Fibroblast of mammary gland (primary cell): Measurements from ENCODE around the gene WNT5B.

Source experiments
- DNase-seq: peaks from one replicate; pipeline ENCODE4 v3.0.0-alpha.2; 2010; ENCODE audit warnings: low read depth
- H3K4me3 ChIP-seq: 2 replicates; pipeline ENCODE4 v1.5.1; 2011; ENCODE audit warnings: low read depth, mild to moderate bottlenecking, low read length, moderate library complexity; ENCODE audit not compliant: control insufficient read depth
- TF ChIP-seq, protein P1 (sequence below): conservative IDR thresholded peaks from 2 replicates; pipeline ENCODE4 v1.5.1; 2011; ENCODE audit warnings: low read depth, low read length, inconsistent platforms; ENCODE audit not compliant: control insufficient read depth, insufficient read depth

WNT5B gene

DNA sequence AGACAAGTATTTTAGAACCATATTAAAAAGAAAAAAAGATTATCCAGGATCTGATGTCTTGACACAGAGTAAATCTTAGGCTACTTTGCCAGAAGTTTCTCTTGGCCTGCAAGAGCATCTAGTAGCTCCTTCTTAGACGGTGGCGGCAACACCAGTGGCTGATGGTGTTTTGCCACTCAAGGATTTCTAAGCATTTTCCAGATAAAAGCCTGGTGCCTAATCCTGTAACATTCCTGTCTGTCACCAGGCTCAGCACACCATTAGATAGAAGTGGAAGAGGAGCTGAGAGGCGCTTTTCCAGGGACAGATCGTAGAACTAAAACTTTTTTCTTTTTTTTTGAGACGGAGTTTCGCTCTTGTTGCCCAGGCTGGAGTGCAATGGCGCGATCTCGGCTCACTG, 14.0 kb downstream of the WNT5B start:
- TF ChIP-seq, protein P1, sequence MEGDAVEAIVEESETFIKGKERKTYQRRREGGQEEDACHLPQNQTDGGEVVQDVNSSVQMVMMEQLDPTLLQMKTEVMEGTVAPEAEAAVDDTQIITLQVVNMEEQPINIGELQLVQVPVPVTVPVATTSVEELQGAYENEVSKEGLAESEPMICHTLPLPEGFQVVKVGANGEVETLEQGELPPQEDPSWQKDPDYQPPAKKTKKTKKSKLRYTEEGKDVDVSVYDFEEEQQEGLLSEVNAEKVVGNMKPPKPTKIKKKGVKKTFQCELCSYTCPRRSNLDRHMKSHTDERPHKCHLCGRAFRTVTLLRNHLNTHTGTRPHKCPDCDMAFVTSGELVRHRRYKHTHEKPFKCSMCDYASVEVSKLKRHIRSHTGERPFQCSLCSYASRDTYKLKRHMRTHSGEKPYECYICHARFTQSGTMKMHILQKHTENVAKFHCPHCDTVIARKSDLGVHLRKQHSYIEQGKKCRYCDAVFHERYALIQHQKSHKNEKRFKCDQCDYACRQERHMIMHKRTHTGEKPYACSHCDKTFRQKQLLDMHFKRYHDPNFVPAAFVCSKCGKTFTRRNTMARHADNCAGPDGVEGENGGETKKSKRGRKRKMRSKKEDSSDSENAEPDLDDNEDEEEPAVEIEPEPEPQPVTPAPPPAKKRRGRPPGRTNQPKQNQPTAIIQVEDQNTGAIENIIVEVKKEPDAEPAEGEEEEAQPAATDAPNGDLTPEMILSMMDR = no peak
- no peak overlapping the region for H3K4me3 ChIP-seq
- no peak for DNase-seq

DNA sequence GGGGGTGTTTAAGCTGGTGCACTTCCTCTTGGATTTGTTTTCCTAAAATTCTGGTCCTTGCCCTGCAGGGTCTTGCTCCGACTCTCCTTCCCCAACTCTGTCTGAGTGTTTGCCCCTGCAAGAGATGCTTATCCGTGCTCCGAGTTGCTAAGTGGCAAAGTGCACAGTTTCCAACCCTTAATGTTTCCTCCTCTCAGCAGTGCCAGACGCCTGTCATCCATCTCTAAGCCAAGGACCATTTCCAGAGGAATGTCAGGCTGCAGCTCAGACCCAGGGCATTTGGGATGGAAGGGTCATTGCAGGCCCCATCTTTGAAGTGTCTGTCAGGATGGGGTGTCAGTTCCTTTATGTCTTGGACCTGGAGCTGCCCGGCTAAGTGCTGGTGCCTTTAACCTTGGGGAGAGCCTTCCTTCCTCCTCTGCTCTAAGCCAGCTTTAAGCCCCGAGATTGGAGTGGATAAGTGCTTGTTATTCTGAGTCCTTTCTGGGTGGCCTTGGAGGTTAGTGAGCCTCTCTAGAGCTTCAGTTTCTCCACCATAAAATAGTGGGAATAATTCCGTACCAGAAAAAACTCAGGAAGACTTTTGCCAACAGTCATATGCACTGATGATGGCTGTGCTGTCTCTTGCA, 15.0 kb downstream of the WNT5B start:
- no peak overlapping the region for H3K4me3 ChIP-seq
- no peak for DNase-seq
- TF ChIP-seq, protein P1 = no peak

DNA sequence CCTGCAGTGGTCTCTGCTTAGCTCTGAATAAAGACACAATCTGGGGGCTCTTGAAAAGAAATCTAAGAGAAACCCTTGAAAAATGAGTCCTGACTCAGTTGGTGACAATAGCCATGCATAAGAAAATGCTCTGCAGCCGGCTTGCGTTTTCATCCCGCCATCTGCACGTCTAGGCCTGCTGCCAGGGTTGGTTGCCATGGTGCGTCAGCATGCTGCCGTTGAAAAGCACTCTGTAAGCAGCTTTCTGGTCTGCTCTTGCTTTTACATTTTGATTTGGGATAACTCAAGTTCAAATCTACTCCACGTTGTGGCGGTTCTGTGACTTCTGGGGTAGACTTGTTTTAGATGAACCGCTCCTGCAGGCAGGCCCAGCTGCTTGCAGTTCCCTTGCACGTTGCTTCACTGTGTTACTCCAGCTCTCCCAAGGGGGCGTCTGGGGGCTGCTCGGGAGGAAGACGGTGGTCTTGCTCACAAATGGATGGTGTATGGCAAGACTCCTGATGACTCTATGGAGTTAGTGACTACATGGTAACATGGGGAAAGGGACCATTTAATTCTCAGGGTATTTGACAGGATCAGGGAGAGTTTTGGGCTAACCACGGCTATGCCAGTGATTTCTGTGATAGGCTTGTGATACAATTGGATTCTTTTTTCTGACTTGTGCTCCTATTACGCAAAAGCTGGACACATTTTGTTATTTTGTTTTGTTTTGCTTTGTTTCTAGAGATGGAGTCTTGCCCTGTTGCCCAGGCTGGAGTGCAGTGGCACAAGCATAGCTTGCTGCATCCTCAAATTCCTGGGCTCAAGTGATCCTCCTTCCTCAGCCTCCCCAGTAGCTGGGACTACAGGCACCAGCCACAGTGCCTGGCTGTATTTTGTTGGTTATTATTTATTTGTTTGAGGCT, 15.8 kb downstream of the WNT5B start:
- no peak overlapping the region for H3K4me3 ChIP-seq
- DNase-seq = peak; percentile 81
- TF ChIP-seq, protein P1 = no peak

- TF ChIP-seq, protein P1 = no peak
- no peak for DNase-seq
- H3K4me3 ChIP-seq = no peak overlapping the region
These were observed 16.8 kb downstream of the WNT5B start for GRCh38 chr12:1645819-1646218.

GRCh38 chr12:1646569-1647284, 17.7 kb downstream of the WNT5B start:
- TF ChIP-seq, protein P1 = no peak

DNA sequence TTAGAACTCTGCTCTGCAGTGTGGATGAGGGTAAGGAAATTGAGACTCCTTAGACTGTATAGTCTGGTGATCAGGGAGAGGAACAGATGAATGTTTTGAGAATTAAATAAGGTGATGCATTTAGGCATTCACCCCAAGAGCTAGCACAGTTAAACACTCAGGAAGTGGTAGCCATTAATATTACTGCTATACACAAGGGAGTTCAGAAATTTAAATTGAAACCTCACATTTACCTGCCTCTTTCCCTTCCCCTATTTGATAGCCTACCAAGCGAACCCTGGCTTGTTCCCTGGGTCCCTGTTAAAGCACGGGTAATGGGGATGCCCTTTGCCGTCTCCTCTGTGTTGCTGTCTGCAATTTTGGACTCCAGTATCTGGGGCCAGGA, 18.2 kb downstream of the WNT5B start:
- DNase-seq = no peak
- TF ChIP-seq, protein P1 = no peak
- H3K4me3 ChIP-seq = no peak overlapping the region

More at GRCh38 chr12:1646569-1647284, 17.7 kb downstream of the WNT5B start:
- no peak overlapping the region for H3K4me3 ChIP-seq
- DNase-seq = no peak
